ENCODE measurements around the gene CIRBP. TPM values are rescaled to one million over a fixed set of nuclear protein-coding genes. Genes with fewer than 3 reads are reported as not detected.
A peak's percentile ranks its signal among the peaks of the same experiment; 100 is the strongest.

CIRBP gene
- total and polyA plus RNA-seq, 2 of the 13 experiments (the other 11 are each of a cell fraction or from before 2014, with no cell fraction given): 133 to 140 TPM

- TF ChIP-seq ARHGAP35 (CRISPR knock-in tag; IDR thresholded peaks at IDR 0.05; ENCODE audit: borderline replicate concordance): no peak
- TF ChIP-seq ZNF615 (CRISPR knock-in tag; IDR thresholded peaks at IDR 0.05; ENCODE audit: borderline replicate concordance): no peak
- TF ChIP-seq ZNF558 (CRISPR knock-in tag; IDR thresholded peaks at IDR 0.05; ENCODE audit: borderline replicate concordance): no peak
- TF ChIP-seq REXO4 (CRISPR knock-in tag; IDR thresholded peaks at IDR 0.05; ENCODE audit: borderline replicate concordance): no peak
- no peak for TF ChIP-seq GLI4 (CRISPR knock-in tag; IDR thresholded peaks at IDR 0.05; ENCODE audit: borderline replicate concordance)
- peak; percentile 79 for TF ChIP-seq MAZ (IDR thresholded peaks at IDR 0.05; ENCODE audit: borderline replicate concordance, low read depth, low read length)
- peak; percentile 83 for TF ChIP-seq MAZ (CRISPR knock-in tag; IDR thresholded peaks at IDR 0.05; ENCODE audit: low read depth)
- TF ChIP-seq TFE3 (CRISPR knock-in tag; IDR thresholded peaks at IDR 0.05): peak; percentile 61
- no peak for TF ChIP-seq ATRX (CRISPR knock-in tag; IDR thresholded peaks at IDR 0.05; ENCODE audit: borderline replicate concordance)
- peak; percentile 67; the same call in 1 of the 2 replicates for TF ChIP-seq ZNF609 (CRISPR knock-in tag; IDR thresholded peaks at IDR 0.05; ENCODE audit: borderline replicate concordance)
- TF ChIP-seq PITX1 (CRISPR knock-in tag; IDR thresholded peaks at IDR 0.05): peak; percentile 78; the same call in 1 of the 2 replicates
- TF ChIP-seq IKZF5 (CRISPR knock-in tag; IDR thresholded peaks at IDR 0.05): no peak; the same call in 1 of the 2 replicates
- no peak for TF ChIP-seq ZNF280B (CRISPR knock-in tag; IDR thresholded peaks at IDR 0.05; ENCODE audit: borderline replicate concordance)
- no peak for TF ChIP-seq PBX3 (CRISPR knock-in tag; IDR thresholded peaks at IDR 0.05; ENCODE audit: borderline replicate concordance)
- TF ChIP-seq NFYC (CRISPR knock-in tag; IDR thresholded peaks at IDR 0.05): no peak
- no peak for TF ChIP-seq ATF6 (CRISPR knock-in tag; conservative IDR thresholded peaks at IDR 0.05)
Measured at GRCh38 chr19:1253514-1254080, 15.5 kb upstream of the CIRBP start (continued).

Data from HepG2 (cell line).